Heart right ventricle (tissue), 16 donors: ENCODE measurements around the gene C5AR1. TPM values are rescaled to one million over a fixed set of nuclear protein-coding genes. Genes with fewer than 3 reads are reported as not detected.

Source experiments
- ATAC-seq, 8 donors: fragments of 200-7000 bp; cut with Tn5 transposase; one replicate each; pipeline ENCODE4 v1.9.1; 2020; ENCODE audit warnings: mild to moderate bottlenecking in 8 of 8, moderate library complexity in 8 of 8, moderate number of reproducible peaks in 1 of 8
- DNase-seq, 2 donors: peaks; one replicate each; pipeline ENCODE4 v3.0.0-alpha.2; 2020
- H3K27ac ChIP-seq, 10 donors: fragments of 200-600 bp; sonication (generic) in 2 of 10; one replicate each; pipeline versions ENCODE4 v1.5.0 to v1.8.0; 2020 to 2022; ENCODE audit warnings: mild to moderate bottlenecking in 3 of 10
- H3K27me3 ChIP-seq, 7 donors: fragments of 200-600 bp; one replicate each; pipeline ENCODE4 v1.8.0; 2021 to 2022; ENCODE audit warnings: mild to moderate bottlenecking in 2 of 7
- H3K36me3 ChIP-seq, 9 donors: fragments of 200-600 bp; sonication (generic) in 1 of 9; one replicate each; pipeline versions ENCODE4 v1.5.0 to v1.8.0; 2020 to 2022; ENCODE audit warnings: mild to moderate bottlenecking in 2 of 9
- H3K4me1 ChIP-seq, 9 donors: fragments of 200-600 bp; sonication (generic) in 1 of 9; one replicate each; pipeline versions ENCODE4 v1.5.0 to v1.8.0; 2020 to 2022; ENCODE audit warnings: mild to moderate bottlenecking in 4 of 9
- H3K4me3 ChIP-seq, 10 donors: fragments of 200-600 bp; sonication (generic) in 2 of 10; one replicate each; pipeline versions ENCODE4 v1.5.0 to v1.8.0; 2020 to 2022; ENCODE audit warnings: mild to moderate bottlenecking in 7 of 10, moderate library complexity in 2 of 10
- H3K9me3 ChIP-seq, 11 donors: fragments of 200-600 bp in 10 of 11; sonication (generic) in 2 of 11; one replicate each; pipeline versions ENCODE4 v1.5.0 to v1.8.0; 2013 to 2022; ENCODE audit warnings: mild to moderate bottlenecking in 2 of 11, control low read depth in 1 of 11, moderate library complexity in 1 of 11
- WGBS, 2 donors: extraction: QIAGEN DNeasy Blood & Tissue Kit; methylation state at CpG; one replicate each; pipeline ENCODE4 v1.1.7; 2013; ENCODE audit warnings: inconsistent platforms in 1 of 2; 5-methylcytosine and 5-hydroxymethylcytosine counted together
- intact Hi-C, 10 donors: fragments of 100-400 bp; cut with DNase I; formaldehyde crosslinking; loops; one replicate each; pipeline versions ENCODE4 v1.11.1 to v1.14.2; 2022
- polyA plus RNA-seq, 2 donors: library from polyadenylated mRNA; stranded (reverse); fragments of 200-250 nt; gene quantifications; one replicate each; pipeline ENCODE4 v1.2.3, GENCODE V29; 2013
- total RNA-seq, 10 donors: library from RNA; stranded (reverse); fragmentation: NEBNext Ultra II Directional in 3 of 10; extraction: Animal tissue kit (Norgen Biotek cat#: 25700) in 3 of 10; gene quantifications; one replicate each; pipeline versions ENCODE4 v1.2.1 to v1.2.4, GENCODE V29; 2021 to 2023
- TF ChIP-seq, protein P1 (sequence below), 9 donors: fragments of 200-600 bp; sonication (generic) in 2 of 9; IDR thresholded peaks; one replicate each; pipeline versions ENCODE4 v1.5.0 to v1.8.0; 2021 to 2022; ENCODE audit warnings: antibody characterized with exemption in 9 of 9, mild to moderate bottlenecking in 5 of 9, moderate library complexity in 1 of 9
- donor health status: Arrhythmogenic right ventricular cardiomyopathy.
- donor health status: ischemic (EF 13 %, LVEDD 7.1; RV severe dilation, severe dysfunction).
- donor health status: healthy with polysubstance abuse.
- donor health status: DM: no; HTN: yes; CAD: no.
- donor health status: DM: no; HTN: no; CAD: no.
- donor health status: ischemic (EF 25% LVEDD 6.9; RV normal size, moderate dysfunction).
- donor health status: ischemic (EF 25% LVEDD 5.7; RV mildly dilated, moderate dysfunction).
- donor health status: healthy.
- donor health status: DM: yes; HTN: yes; CAD: no.
- donor health status: Ischemic cardiomyopathy.
- donor health status: ischemic (EF 35%, LVEDD 5.7; RV mildly dilated, moderate dysfunction).
- donor health status: nonischemic (EF 11% LVEDD 7.7; RV severe dilation, severe dysfunction).
- donor health status: DM: yes; HTN: yes; CAD: no.
- donor health status: PGD.
- donor health status: ischemic (EF 29% LVEDD 5.4; RV normal size, mild dysfunction).
- donor health status: nonischemic (EF 23%, LVEDD 6.1; RV moderate dilation, normal function).

C5AR1 gene
- total and polyA plus RNA-seq, 12 donors = 1.7 to 18.6 (median 6.8) TPM

DNA sequence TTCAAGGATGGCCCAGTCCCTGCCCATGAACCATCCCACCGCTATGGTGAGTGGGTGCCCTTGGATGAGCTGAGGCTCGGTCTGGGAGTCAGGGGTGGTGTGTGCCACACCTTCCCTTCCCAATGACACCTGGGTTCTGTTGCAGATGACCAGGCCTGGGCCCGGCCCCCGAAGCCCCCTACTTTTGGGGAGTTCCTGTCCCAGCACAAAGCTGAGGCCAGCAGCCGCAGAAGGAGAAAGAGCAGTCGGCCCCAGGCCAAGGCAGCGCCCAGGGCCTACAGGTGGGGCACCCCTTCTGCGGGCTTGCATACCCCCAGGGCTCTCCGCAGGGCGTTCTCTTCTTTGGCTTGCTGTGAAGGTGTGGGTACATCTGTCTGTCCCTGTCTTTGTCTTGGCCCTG lies 39.3 kb upstream of the C5AR1 start:
- no peak overlapping the region for H3K27ac ChIP-seq

DNA sequence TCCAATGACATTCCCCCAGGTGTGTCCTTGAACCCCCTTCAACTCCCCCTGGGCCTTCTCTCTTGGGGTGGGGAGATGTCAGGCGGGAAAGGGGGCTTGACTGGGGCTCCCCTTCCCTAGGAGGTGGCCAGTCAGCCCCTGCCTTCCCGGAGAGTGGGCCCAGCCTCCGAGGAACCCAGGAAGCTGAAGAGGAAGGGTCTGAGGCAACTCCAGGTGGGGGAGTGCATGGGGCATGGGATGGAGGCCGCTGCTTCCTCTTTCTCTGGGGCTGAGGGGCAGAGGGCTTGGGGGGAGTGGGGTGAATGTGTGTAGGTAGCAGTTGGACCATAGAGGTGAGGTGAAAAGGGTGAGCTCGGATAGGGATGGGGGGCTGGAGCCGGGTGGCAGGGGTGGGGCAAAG lies 37.7 kb upstream of the C5AR1 start:
- TF ChIP-seq, protein P1, sequence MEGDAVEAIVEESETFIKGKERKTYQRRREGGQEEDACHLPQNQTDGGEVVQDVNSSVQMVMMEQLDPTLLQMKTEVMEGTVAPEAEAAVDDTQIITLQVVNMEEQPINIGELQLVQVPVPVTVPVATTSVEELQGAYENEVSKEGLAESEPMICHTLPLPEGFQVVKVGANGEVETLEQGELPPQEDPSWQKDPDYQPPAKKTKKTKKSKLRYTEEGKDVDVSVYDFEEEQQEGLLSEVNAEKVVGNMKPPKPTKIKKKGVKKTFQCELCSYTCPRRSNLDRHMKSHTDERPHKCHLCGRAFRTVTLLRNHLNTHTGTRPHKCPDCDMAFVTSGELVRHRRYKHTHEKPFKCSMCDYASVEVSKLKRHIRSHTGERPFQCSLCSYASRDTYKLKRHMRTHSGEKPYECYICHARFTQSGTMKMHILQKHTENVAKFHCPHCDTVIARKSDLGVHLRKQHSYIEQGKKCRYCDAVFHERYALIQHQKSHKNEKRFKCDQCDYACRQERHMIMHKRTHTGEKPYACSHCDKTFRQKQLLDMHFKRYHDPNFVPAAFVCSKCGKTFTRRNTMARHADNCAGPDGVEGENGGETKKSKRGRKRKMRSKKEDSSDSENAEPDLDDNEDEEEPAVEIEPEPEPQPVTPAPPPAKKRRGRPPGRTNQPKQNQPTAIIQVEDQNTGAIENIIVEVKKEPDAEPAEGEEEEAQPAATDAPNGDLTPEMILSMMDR (IDR thresholded peaks at IDR 0.05) = no peak
- Histone ChIP-seq H3K27me3 (no peaks in the 10 kb centered on the region), H3K4me3 (no peak overlapping the region), H3K9me3 (no peaks in the 10 kb centered on the region), H3K36me3 (peaks cover 0 to 54% (median 25%) of the 10 kb centered on the region in 9 donors), H3K27ac (peak overlapping the region in 2 of 10 donors; percentile 98 to 99), H3K4me1 (peaks cover 11 to 39% (median 32%) of the 10 kb centered on the region in 9 donors)
- WGBS, 2 donors = 84% methylated on average over 6 of the region's 6 CpGs
- ATAC-seq (no peak), DNase-seq (no peak)
- intact Hi-C loops = no loop called here

More for the DNA sequence above, 39.3 kb upstream of the C5AR1 start:
- no peak for ATAC-seq
- Histone ChIP-seq H3K4me3 (no peak overlapping the region), H3K36me3 (peaks cover 0 to 69% (median 35%) of the 10 kb centered on the region in 9 donors), H3K4me1 (peaks cover 5 to 24% (median 17%) of the 10 kb centered on the region in 9 donors), H3K9me3 (no peaks in the 10 kb centered on the region), H3K27me3 (no peaks in the 10 kb centered on the region)
- TF ChIP-seq, protein P1 (IDR thresholded peaks at IDR 0.05) = no peak
- intact Hi-C loops = no loop called here
- DNase-seq = no peak
- WGBS, 2 donors = 95 to 98% methylated on average over 10 of the region's 10 CpGs

DNA sequence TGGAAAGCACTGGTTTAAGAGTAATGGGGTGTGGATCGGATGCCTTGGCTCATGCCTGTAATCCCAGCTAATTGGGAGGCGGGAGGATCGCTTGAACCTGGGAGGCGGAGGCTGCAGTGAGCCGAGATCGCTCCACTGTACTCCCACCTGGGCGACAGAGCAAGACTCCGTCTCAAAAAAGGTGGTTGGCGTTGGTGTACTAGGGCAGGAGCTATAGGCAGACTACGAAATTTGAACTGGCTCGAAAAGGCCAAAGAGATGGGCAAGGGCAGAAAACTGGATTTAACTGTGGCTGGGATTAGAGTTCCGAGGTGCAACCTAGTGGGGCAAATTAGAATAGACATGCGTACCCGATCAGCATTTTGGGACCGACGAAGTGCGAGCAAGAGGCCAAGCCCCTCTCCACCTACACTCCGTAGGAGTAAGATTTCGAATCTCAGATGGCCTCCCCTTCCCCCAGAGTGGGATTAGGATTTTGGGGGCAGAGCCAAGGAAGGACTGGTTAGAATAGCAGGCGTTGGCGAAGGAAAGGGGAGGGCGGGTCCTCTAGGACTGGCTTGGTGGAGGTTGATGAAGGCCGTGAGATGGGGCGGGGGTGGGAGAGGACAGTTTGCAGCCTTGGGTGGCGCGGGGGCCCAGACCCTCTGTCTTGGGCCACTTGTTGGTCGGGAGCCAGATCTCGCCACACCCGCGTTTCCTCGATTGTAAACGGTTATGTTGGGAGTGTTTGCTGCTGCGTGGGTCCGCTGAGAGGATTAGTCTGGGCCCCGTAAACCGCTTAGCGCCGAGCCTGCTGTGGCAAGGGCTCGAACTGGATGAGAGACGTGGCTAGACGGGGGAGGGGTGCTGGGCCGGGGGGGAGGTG lies 37.0 kb upstream of the C5AR1 start:
- ATAC-seq = no peak
- peak overlapping the region; percentile 81 to 99 (median 98) for H3K27ac ChIP-seq
- H3K27me3 ChIP-seq = no peaks in the 10 kb centered on the region
- H3K4me3 ChIP-seq = peak overlapping the region; percentile 57 to 84 (median 72)
- DNase-seq = peak in 1 of 2 donors; percentile 55
- 42 to 45% methylated on average over 42 of the region's 42 CpGs for WGBS, 2 donors
- TF ChIP-seq, protein P1 (IDR thresholded peaks at IDR 0.05) = no peak
- H3K4me1 ChIP-seq = peaks cover 11 to 47% (median 39%) of the 10 kb centered on the region in 9 donors
- H3K9me3 ChIP-seq = no peaks in the 10 kb centered on the region
- intact Hi-C loops = loop anchor here in 4 of 10 donors (1.0 kb wide), 1 partner anchor 15 kb away; no protein-coding TSS in a partner anchor
- peaks cover 0 to 46% (median 19%) of the 10 kb centered on the region in 9 donors for H3K36me3 ChIP-seq

- peak; percentile 91 to 93 for DNase-seq
- no peaks in the 10 kb centered on the region for H3K27me3 ChIP-seq
- peak overlapping the region; percentile 57 to 84 (median 72) for H3K4me3 ChIP-seq
- H3K27ac ChIP-seq = peak overlapping the region; percentile 81 to 99 (median 98)
- intact Hi-C loops = loop anchor here in 5 of 10 donors (1.0 kb wide), 1 partner anchor 16 kb away; no protein-coding TSS in a partner anchor
- no peaks in the 10 kb centered on the region for H3K9me3 ChIP-seq
- TF ChIP-seq, protein P1 (IDR thresholded peaks at IDR 0.05) = no peak
- peaks cover 11 to 55% (median 42%) of the 10 kb centered on the region in 9 donors for H3K4me1 ChIP-seq
- ATAC-seq = peak; percentile 74 to 88 (median 82)
- peaks cover 0 to 38% (median 13%) of the 10 kb centered on the region in 9 donors for H3K36me3 ChIP-seq
- WGBS, 2 donors = 3% methylated on average over 48 to 54 of the region's 54 CpGs
Observed at GRCh38 chr19:47273313-47274070, 36.2 kb upstream of the C5AR1 start.
